Activated T-cell treated with anti-CD3 and anti-CD28 coated beads for 24 hours (primary cell): Measurements from ENCODE around the gene WEE1.
"Not testable (repeated sequence)": the region's sequence is repeated elsewhere in the genome, so short reads cannot be mapped to it uniquely, and the experiment has no call there.

ENCODE experiments used
- DNase-seq: peaks from one replicate; pipeline ENCODE4 v3.0.0-alpha.2; 2020; ENCODE audit warnings: low read depth

The WEE1 gene

DNA sequence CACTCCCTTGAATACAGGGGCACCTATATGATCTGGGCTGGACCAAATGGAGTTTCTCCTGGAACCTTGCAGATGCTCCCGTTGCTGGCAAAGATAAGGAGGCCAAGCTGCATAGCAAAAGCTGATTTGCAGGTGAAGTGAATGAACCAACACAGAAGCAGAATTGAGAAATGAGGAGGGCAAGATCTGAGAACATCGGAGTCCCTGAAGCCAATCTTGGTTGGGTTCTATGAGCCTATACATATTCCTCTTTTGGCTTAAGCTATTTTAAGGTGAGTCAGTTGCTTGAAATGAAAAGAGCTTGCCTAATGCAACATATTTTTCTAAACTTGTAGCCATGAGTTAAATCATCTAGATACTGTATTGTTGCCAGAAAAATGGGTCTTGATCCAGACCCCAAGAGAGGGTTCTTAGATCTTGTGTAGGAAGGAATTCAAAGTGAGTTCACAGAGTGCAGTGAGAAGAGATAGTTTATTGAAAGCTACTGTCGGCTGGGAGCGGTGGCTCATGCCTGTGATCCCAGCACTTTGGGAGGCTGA is 23.5 kb downstream of the WEE1 start:
- no peak for DNase-seq

DNA sequence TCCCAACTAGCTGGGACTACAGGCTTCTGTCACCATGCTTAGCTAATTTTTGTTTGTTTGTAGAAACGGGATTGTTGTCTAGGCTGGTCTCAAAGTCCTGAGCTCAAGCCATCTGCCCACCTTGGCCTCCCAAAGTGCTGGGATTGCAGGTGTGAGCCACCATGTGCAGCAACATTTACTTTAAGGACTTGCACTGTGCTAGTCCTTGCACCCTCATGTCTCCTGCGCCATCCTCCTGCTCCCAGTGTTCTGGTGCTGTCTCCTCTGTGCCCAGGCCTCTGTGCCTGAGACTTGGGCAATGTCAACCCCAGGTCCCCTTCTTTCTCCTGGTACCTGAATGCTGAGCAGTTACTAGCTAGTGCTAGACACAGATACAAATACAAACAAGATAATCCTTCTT is 26.7 kb downstream of the WEE1 start:
- no peak for DNase-seq

DNA sequence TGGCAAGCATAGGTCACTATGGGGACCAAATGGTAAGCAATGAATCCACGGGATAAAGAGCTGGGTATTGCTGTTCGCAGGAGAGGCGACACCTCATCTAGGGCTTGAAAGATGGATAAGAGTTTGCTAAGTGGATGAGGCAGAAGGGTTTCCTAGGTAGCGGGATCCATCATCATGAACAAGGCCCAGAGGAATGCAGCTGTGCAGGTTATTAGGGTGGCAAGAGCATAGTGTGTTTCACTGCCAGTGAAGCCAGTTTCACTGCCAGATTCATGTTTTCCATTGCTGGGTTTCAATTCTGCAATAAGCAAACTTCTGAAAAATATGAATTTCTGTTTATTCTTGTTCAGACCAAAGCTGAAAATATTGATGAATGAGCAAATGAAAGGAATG is 27.2 kb downstream of the WEE1 start:
- no peak for DNase-seq

DNA sequence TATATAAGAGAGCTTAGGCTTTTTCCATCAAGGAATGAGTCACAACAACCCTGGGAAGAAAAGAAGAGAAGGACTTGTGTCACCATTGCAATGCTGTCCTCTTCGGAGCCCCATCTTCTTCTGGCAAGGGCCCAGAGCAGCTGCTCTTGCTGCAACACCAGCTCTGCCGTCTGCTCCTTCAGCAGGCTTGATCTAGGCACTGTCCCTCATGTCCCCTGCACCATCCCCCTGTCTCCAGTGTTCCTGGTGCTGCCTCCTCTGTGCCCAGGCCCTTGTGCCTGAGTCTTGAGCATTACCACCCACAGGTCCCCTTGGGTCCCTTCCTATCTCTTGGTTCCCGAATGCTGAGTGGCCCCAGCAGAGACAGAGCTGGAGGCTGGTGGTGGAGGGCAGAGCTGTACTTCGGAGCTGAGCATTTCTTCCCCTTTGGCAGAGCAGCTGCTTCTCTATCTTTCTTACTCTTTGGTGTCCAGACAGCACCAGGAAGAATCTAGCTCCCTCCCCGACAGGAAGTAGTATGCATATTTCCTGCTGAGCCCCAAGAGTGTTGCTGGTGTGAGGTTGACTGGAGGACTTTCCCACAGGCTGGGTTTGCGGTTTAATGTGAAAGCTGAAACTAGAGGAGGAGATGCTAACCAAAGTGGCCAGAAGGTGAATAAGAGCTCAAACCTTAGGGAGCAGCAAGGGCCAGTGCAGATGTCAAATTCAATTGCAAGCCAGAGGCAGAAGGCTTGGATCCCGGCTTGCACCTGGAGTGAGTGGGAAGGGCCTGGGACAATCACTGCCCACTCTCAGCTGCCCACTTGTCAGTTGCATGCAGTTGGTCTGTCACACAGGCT is 27.8 kb downstream of the WEE1 start:
- DNase-seq, result peak; percentile 48

DNA sequence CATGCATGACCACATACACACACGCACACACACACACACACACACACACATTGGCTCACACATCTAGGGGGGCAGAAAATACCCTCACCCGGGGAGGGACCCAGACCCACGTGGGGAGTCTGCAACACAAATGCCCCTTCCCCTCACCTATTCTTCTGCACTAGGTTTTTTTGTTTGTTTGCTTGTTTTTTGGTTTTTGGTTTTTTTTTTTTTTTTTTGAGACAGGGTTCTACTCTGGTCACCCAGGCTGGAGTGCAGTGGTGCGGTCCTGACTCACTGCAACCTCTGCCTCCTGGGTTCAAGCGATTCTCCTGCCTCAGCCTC is 28.4 kb downstream of the WEE1 start:
- DNase-seq, result no peak

GRCh38 chr11:9603214-9603613 is 29.7 kb downstream of the WEE1 start:
- not testable (repeated sequence) for DNase-seq

GRCh38 chr11:9604134-9604533 is 30.7 kb downstream of the WEE1 start:
- no peak for DNase-seq

DNA sequence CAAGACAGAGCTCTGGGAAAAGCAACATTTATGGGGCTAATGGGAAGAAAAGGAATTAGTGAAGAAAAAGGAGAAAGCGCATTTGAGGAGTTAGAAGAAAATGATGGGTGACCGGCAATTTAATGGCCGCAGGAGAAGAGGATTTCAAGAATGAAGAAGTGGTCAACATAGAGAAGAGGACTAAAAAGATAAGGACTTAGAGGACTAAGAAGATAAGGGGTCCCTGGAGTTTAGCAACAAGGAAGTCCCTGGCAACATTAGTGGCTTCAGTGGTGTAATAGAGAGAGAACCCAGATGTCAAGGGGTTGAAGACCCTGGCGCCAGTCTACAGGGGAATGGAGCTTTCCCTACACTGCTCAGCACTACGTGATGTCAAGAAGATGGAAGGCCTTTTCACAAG is 32.3 kb downstream of the WEE1 start:
- no peak for DNase-seq

GRCh38 chr11:9606809-9607510 is 33.5 kb downstream of the WEE1 start:
- DNase-seq, result no peak

DNA sequence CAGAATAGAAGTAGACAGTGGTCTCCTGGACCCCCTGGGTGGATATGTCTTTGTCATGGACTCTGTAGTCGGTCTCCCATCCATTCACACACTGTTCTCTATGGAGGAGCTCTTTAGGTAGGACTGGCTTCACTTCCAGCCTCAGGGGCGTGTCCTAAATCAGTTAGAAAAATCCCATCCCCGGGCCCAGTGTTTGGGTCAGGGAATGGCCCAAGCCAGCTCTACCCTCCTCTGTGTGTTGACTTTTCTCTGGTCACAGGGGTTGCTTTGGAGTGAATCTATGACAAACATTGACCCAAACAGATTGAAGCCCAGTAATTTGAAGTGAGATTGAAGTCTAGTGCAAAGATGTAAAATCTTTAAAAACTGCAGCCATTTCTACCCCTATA is 34.0 kb downstream of the WEE1 start:
- no peak for DNase-seq

GRCh38 chr11:9609002-9609759 is 35.7 kb downstream of the WEE1 start:
- no peak for DNase-seq

GRCh38 chr11:9609841-9610240 is 36.4 kb downstream of the WEE1 start:
- no peak for DNase-seq

- DNase-seq, result peak; percentile 82
Measured at GRCh38 chr11:9613118-9613829, 39.8 kb downstream of the WEE1 start.

- DNase-seq, result peak; percentile 89
Measured at GRCh38 chr11:9613830-9614762, 40.6 kb downstream of the WEE1 start.

- no peak for DNase-seq
Measured at GRCh38 chr11:9615031-9615451, 41.6 kb downstream of the WEE1 start.

GRCh38 chr11:9616042-9616675 is 42.7 kb downstream of the WEE1 start:
- no peak for DNase-seq

- peak; percentile 7 for DNase-seq
Measured at GRCh38 chr11:9616858-9617257, 43.4 kb downstream of the WEE1 start.

DNA sequence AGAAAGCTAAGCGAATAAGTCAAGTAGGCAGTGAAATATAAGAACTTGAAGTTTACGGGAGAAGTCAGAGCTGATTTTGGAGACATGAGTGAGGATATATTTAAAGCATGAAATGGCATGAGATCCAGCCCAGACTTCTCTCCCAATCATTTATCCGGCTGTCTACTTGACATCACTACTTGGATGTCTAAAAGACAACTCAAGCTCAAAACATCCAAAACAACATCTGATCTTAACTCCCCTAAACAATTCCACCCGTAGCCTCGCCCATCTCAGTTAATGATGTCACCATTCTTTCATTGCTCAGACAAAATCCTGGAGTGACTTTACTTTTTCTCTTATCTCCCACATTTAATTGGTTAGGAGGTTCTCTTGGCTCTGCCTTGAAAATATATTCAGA is 44.5 kb downstream of the WEE1 start:
- no peak for DNase-seq

DNA sequence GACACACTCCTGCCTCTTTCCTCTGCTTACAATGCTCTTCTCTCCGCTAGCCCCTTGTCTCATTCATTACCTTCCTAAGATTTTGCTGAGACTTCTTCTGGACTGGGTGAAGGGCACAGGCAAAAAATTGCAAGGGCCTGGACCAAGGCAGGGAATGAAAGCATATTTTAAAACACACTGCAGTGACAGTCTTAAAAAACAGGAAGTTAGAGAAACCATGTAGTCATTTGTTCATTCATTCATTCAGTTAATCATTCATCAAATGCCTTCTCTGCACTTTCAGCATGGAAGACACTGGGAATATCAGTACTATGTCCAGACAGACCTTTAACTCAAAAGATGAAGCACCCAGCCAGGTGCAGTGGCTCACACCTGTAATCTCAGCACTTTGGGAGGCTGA is 45.5 kb downstream of the WEE1 start:
- no peak for DNase-seq

- DNase-seq, result no peak
Measured at GRCh38 chr11:9619971-9620370, 46.5 kb downstream of the WEE1 start.
